HUES6 (cell line): ENCODE data around the gene PCSK4.

Experiments used
- H3K27ac ChIP-seq: 2 replicates; pipeline ENCODE4 v1.7.0; 2013; ENCODE audit warnings: low read depth, mild to moderate bottlenecking, low read length, inconsistent platforms
- H3K27me3 ChIP-seq: 2 replicates; pipeline ENCODE4 v1.6.1; 2013; ENCODE audit warnings: low read length; ENCODE audit not compliant: control insufficient read depth, insufficient read depth
- H3K36me3 ChIP-seq: 2 replicates; pipeline ENCODE4 v1.6.1; 2013; ENCODE audit warnings: low read length; ENCODE audit not compliant: control insufficient read depth, insufficient read depth
- H3K4me1 ChIP-seq: 2 replicates; pipeline ENCODE4 v1.6.1; 2013; ENCODE audit warnings: low read length; ENCODE audit not compliant: control insufficient read depth, insufficient read depth
- H3K4me3 ChIP-seq: 2 replicates; pipeline ENCODE4 v1.5.1; 2013; ENCODE audit warnings: low read depth, low read length
- H3K9ac ChIP-seq: one replicate; pipeline ENCODE4 v1.6.1; 2013; ENCODE audit warnings: mild to moderate bottlenecking, low read length
- H3K9me3 ChIP-seq: 2 replicates; pipeline ENCODE4 v1.6.1; 2013; ENCODE audit warnings: low read depth, low read length; ENCODE audit not compliant: control insufficient read depth, insufficient read depth

The PCSK4 gene

GRCh38 chr19:1438933-1439354, 51.2 kb downstream of the PCSK4 start:
- peak overlapping the region; percentile 95 for H3K4me3 ChIP-seq
- peaks cover 48% of the 10 kb centered on the region for H3K36me3 ChIP-seq
- H3K9ac ChIP-seq = peak overlapping the region; percentile 97
- H3K27ac ChIP-seq = peak overlapping the region; percentile 98; the same call in 1 of the 2 replicates
- no peaks in the 10 kb centered on the region for H3K27me3 ChIP-seq
- H3K4me1 ChIP-seq = peaks cover 6% of the 10 kb centered on the region
- no peaks in the 10 kb centered on the region for H3K9me3 ChIP-seq

GRCh38 chr19:1438035-1438932, 51.9 kb downstream of the PCSK4 start, which contains the start of gene RPS15:
RPS15 (plus strand) TSS chr19:1438396; CDS start chr19:1438426, 30 bp downstream.
- peak within 1 kb of the TSS; percentile 98 for H3K27ac ChIP-seq
- peak within 1 kb of the TSS; percentile 97 for H3K9ac ChIP-seq
- peak within 1 kb of the TSS; percentile 95 for H3K4me3 ChIP-seq
- H3K36me3 ChIP-seq = peaks cover 54% of the 10 kb centered on the region
- no peaks in the 10 kb centered on the region for H3K27me3 ChIP-seq
- H3K4me1 ChIP-seq = peaks cover 5% of the 10 kb centered on the region
- no peaks in the 10 kb centered on the region for H3K9me3 ChIP-seq

DNA sequence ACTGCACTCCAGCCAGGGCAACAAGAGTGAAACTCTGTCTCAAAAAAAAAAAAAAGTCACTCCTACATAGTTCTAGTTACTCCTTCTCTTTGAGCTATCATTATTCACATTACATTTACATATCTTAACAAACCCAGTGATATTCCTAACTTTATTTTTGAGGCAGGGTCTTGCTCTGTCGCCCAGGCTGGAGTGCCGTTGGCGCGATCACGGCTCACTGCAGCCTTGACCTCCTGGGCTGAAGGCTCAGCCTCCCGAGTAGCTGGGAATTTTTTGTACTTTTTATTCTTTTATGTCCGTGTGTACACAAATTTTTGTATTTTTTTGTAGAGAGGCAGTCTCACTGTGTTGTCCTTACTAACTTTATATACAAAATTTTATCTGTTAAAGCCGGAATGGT, 52.5 kb downstream of the PCSK4 start:
- no peaks in the 10 kb centered on the region for H3K27me3 ChIP-seq
- peaks cover 58% of the 10 kb centered on the region for H3K36me3 ChIP-seq
- H3K27ac ChIP-seq = no peak overlapping the region
- H3K4me3 ChIP-seq = peak overlapping the region; percentile 95
- peaks cover 5% of the 10 kb centered on the region for H3K4me1 ChIP-seq
- no peak overlapping the region for H3K9ac ChIP-seq
- no peaks in the 10 kb centered on the region for H3K9me3 ChIP-seq

GRCh38 chr19:1435378-1435989, 54.7 kb downstream of the PCSK4 start:
- peaks cover 52% of the 10 kb centered on the region for H3K36me3 ChIP-seq
- no peaks in the 10 kb centered on the region for H3K9me3 ChIP-seq
- 0 out of 2 replicates have a peak overlapping the region, but pooled peaks have one; percentile 23 for H3K27ac ChIP-seq
- no peak overlapping the region for H3K9ac ChIP-seq
- peaks cover 5% of the 10 kb centered on the region for H3K4me1 ChIP-seq
- H3K27me3 ChIP-seq = no peaks in the 10 kb centered on the region
- H3K4me3 ChIP-seq = no peak overlapping the region

GRCh38 chr19:1434577-1435060, 55.5 kb downstream of the PCSK4 start:
- Histone ChIP-seq H3K36me3 (peaks cover 51% of the 10 kb centered on the region), H3K4me3 (no peak overlapping the region), H3K4me1 (peaks cover 4% of the 10 kb centered on the region), H3K27me3 (no peaks in the 10 kb centered on the region), H3K9ac (no peak overlapping the region), H3K27ac (peak overlapping the region; percentile 41; the same call in 1 of the 2 replicates), H3K9me3 (no peaks in the 10 kb centered on the region)

DNA sequence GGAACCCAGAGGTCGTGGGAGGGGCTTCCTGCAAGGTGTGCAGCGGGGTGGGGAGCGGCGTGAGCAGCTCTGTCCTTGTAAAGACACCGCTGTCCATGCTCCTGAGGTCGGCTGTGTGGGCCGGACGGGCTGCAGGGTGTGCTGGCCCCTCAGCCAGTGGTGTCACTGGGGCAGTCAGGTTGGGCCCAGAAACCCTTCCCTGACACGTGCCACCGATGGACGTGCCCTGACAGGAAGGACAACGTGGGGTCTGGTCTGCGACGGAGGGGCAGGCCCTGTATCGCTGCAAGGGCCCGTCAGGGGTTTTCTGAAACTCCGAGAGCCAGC, 56.1 kb downstream of the PCSK4 start:
- no peak overlapping the region for H3K4me3 ChIP-seq
- H3K36me3 ChIP-seq = peaks cover 54% of the 10 kb centered on the region
- no peaks in the 10 kb centered on the region for H3K9me3 ChIP-seq
- H3K27me3 ChIP-seq = no peaks in the 10 kb centered on the region
- no peak overlapping the region for H3K9ac ChIP-seq
- H3K4me1 ChIP-seq = no peaks in the 10 kb centered on the region
- peak overlapping the region; percentile 41; the same call in 1 of the 2 replicates for H3K27ac ChIP-seq

GRCh38 chr19:1433119-1434039, 56.8 kb downstream of the PCSK4 start:
- Histone ChIP-seq H3K27me3 (no peaks in the 10 kb centered on the region), H3K9me3 (no peaks in the 10 kb centered on the region), H3K4me1 (no peaks in the 10 kb centered on the region), H3K4me3 (no peak overlapping the region), H3K27ac (no peak overlapping the region), H3K36me3 (peaks cover 60% of the 10 kb centered on the region), H3K9ac (no peak overlapping the region)

DNA sequence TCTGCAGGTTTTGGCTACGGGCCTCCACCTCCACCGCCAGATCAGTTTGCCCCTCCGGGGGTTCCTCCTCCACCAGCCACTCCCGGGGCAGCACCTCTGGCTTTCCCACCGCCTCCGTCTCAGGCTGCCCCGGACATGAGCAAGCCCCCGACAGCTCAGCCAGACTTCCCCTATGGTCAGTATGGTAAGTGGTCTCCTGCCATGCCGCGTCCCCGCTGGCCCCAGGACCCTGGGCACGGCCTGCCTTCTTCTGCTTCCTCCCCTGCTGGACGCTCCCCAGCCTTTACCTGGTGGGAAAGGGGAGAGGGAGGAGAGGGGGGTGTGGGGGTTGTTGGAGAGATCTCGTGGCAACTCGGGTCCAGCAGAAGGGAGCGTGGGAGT, 57.7 kb downstream of the PCSK4 start:
- no peaks in the 10 kb centered on the region for H3K4me1 ChIP-seq
- peaks cover 68% of the 10 kb centered on the region for H3K36me3 ChIP-seq
- H3K27me3 ChIP-seq = no peaks in the 10 kb centered on the region
- H3K4me3 ChIP-seq = no peak overlapping the region
- no peak overlapping the region for H3K9ac ChIP-seq
- H3K27ac ChIP-seq = no peak overlapping the region
- H3K9me3 ChIP-seq = no peaks in the 10 kb centered on the region

GRCh38 chr19:1431759-1432506, 58.2 kb downstream of the PCSK4 start:
- no peaks in the 10 kb centered on the region for H3K9me3 ChIP-seq
- no peak overlapping the region for H3K4me3 ChIP-seq
- no peaks in the 10 kb centered on the region for H3K27me3 ChIP-seq
- H3K36me3 ChIP-seq = peaks cover 74% of the 10 kb centered on the region
- no peak overlapping the region for H3K9ac ChIP-seq
- no peaks in the 10 kb centered on the region for H3K4me1 ChIP-seq
- no peak overlapping the region for H3K27ac ChIP-seq
